Measurements from ENCODE around the gene MRPL48.
"Not testable (repeated sequence)": the region's sequence is repeated elsewhere in the genome, so short reads cannot be mapped to it uniquely, and the experiment has no call there.

Gene MRPL48

GRCh38 chr11:73779084-73779902 lies 8.4 kb upstream of the MRPL48 start:
- DNase-seq (ENCODE audit: low spot score), result peak; percentile 96

- no peak for DNase-seq (ENCODE audit: low spot score)
Observed at GRCh38 chr11:73781303-73781702, 6.4 kb upstream of the MRPL48 start.

GRCh38 chr11:73783483-73784020 lies 4.1 kb upstream of the MRPL48 start:
- no peak for DNase-seq (ENCODE audit: low spot score)

- no peak for DNase-seq (ENCODE audit: low spot score)
Observed at GRCh38 chr11:73784080-73784634, 3.5 kb upstream of the MRPL48 start.

- no peak for DNase-seq (ENCODE audit: low spot score)
Observed at GRCh38 chr11:73784734-73785133, 2.9 kb upstream of the MRPL48 start.

GRCh38 chr11:73785467-73785866 lies 2.2 kb upstream of the MRPL48 start:
- not testable (repeated sequence) for DNase-seq (ENCODE audit: low spot score)

GRCh38 chr11:73787051-73787642 lies 527 bp upstream of the MRPL48 start:
- no peak for DNase-seq (ENCODE audit: low spot score)

- no peak for DNase-seq (ENCODE audit: low spot score)
Observed at GRCh38 chr11:73789279-73789670, 1.6 kb downstream of the MRPL48 start.

- no peak for DNase-seq (ENCODE audit: low spot score)
Observed at GRCh38 chr11:73792584-73792983, 4.9 kb downstream of the MRPL48 start.

- DNase-seq (ENCODE audit: low spot score), result no peak
Observed at GRCh38 chr11:73795925-73796632, 8.4 kb downstream of the MRPL48 start.

- no peak for DNase-seq (ENCODE audit: low spot score)
Observed at GRCh38 chr11:73797457-73797856, 9.8 kb downstream of the MRPL48 start.

- DNase-seq (ENCODE audit: low spot score), result no peak
Observed at GRCh38 chr11:73800276-73800806, 12.7 kb downstream of the MRPL48 start.

- DNase-seq (ENCODE audit: low spot score), result no peak
Observed at GRCh38 chr11:73801136-73801535, 13.5 kb downstream of the MRPL48 start.

GRCh38 chr11:73804712-73805111 lies 17.0 kb downstream of the MRPL48 start:
- DNase-seq (ENCODE audit: low spot score), result no peak

- DNase-seq (ENCODE audit: low spot score), result no peak
Observed at GRCh38 chr11:73808052-73808451, 20.4 kb downstream of the MRPL48 start.

- no peak for DNase-seq (ENCODE audit: low spot score)
Observed at GRCh38 chr11:73810637-73811036, 23.0 kb downstream of the MRPL48 start.

- DNase-seq (ENCODE audit: low spot score), result no peak
Observed at GRCh38 chr11:73812234-73812633, 24.6 kb downstream of the MRPL48 start.

- no peak for DNase-seq (ENCODE audit: low spot score)
Observed at GRCh38 chr11:73814812-73815211, 27.1 kb downstream of the MRPL48 start.

- DNase-seq (ENCODE audit: low spot score), result no peak
Observed at GRCh38 chr11:73818846-73819245, 31.2 kb downstream of the MRPL48 start.

GRCh38 chr11:73830261-73830660 lies 42.6 kb downstream of the MRPL48 start:
- DNase-seq (ENCODE audit: low spot score), result peak; percentile 32

GRCh38 chr11:73833067-73833466 lies 45.4 kb downstream of the MRPL48 start:
- no peak for DNase-seq (ENCODE audit: low spot score)

- no peak for DNase-seq (ENCODE audit: low spot score)
Observed at GRCh38 chr11:73838443-73839122, 50.9 kb downstream of the MRPL48 start.

Data from COLO829 (cell line).